Measurements from ENCODE around the gene ZKSCAN2.

The ZKSCAN2 gene

DNA sequence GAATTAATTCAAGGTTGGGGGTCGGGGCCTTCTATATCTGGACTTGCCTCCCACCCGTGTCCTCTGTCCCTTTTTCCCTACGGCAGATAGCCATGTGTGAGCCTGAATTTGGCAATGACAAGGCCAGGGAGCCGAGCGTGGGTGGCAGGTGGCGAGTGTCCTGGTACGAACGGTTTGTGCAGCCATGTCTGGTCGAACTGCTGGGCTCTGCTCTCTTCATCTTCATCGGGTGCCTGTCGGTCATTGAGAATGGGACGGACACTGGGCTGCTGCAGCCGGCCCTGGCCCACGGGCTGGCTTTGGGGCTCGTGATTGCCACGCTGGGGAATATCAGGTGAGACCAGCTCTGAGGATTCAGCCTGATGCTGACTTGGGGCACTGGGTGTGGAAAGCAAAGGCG, 40.5 kb downstream of the ZKSCAN2 start:
- no peak for ATAC-seq
- TF ChIP-seq ZNF565 (CRISPR knock-in tag; conservative IDR thresholded peaks at IDR 0.05; ENCODE audit: low read depth) (no peak), ZFP3 (CRISPR knock-in tag; IDR thresholded peaks at IDR 0.05) (no peak), ARNTL (CRISPR knock-in tag; IDR thresholded peaks at IDR 0.05; ENCODE audit: borderline replicate concordance, low read depth) (no peak), OSR1 (CRISPR knock-in tag; IDR thresholded peaks at IDR 0.05) (no peak), TOX (CRISPR knock-in tag; IDR thresholded peaks at IDR 0.05; ENCODE audit: borderline replicate concordance) (no peak), SNAI2 (CRISPR knock-in tag; IDR thresholded peaks at IDR 0.05) (no peak), ZNF8 (CRISPR knock-in tag; IDR thresholded peaks at IDR 0.05) (no peak), ZC3H10 (CRISPR knock-in tag; IDR thresholded peaks at IDR 0.05) (no peak), PATZ1 (CRISPR knock-in tag; IDR thresholded peaks at IDR 0.05; ENCODE audit: borderline replicate concordance) (no peak), ZNF70 (CRISPR knock-in tag; IDR thresholded peaks at IDR 0.05) (no peak), ZFP30 (CRISPR knock-in tag; IDR thresholded peaks at IDR 0.05) (no peak), ISL1 (CRISPR knock-in tag; IDR thresholded peaks at IDR 0.05) (no peak), ESRRG (CRISPR knock-in tag; IDR thresholded peaks at IDR 0.05) (no peak), BACH2 (CRISPR knock-in tag; IDR thresholded peaks at IDR 0.05; ENCODE audit: borderline replicate concordance) (no peak), POU6F1 (CRISPR knock-in tag; IDR thresholded peaks at IDR 0.05; ENCODE audit: borderline replicate concordance, low read depth) (no peak), TCF4 (CRISPR knock-in tag; IDR thresholded peaks at IDR 0.05; ENCODE audit: borderline replicate concordance) (no peak)
- TF ChIP-seq, protein P1, sequence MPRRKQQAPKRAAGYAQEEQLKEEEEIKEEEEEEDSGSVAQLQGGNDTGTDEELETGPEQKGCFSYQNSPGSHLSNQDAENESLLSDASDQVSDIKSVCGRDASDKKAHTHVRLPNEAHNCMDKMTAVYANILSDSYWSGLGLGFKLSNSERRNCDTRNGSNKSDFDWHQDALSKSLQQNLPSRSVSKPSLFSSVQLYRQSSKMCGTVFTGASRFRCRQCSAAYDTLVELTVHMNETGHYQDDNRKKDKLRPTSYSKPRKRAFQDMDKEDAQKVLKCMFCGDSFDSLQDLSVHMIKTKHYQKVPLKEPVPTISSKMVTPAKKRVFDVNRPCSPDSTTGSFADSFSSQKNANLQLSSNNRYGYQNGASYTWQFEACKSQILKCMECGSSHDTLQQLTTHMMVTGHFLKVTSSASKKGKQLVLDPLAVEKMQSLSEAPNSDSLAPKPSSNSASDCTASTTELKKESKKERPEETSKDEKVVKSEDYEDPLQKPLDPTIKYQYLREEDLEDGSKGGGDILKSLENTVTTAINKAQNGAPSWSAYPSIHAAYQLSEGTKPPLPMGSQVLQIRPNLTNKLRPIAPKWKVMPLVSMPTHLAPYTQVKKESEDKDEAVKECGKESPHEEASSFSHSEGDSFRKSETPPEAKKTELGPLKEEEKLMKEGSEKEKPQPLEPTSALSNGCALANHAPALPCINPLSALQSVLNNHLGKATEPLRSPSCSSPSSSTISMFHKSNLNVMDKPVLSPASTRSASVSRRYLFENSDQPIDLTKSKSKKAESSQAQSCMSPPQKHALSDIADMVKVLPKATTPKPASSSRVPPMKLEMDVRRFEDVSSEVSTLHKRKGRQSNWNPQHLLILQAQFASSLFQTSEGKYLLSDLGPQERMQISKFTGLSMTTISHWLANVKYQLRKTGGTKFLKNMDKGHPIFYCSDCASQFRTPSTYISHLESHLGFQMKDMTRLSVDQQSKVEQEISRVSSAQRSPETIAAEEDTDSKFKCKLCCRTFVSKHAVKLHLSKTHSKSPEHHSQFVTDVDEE (CRISPR knock-in tag; IDR thresholded peaks at IDR 0.05) = no peak
- TF ChIP-seq, protein P2, sequence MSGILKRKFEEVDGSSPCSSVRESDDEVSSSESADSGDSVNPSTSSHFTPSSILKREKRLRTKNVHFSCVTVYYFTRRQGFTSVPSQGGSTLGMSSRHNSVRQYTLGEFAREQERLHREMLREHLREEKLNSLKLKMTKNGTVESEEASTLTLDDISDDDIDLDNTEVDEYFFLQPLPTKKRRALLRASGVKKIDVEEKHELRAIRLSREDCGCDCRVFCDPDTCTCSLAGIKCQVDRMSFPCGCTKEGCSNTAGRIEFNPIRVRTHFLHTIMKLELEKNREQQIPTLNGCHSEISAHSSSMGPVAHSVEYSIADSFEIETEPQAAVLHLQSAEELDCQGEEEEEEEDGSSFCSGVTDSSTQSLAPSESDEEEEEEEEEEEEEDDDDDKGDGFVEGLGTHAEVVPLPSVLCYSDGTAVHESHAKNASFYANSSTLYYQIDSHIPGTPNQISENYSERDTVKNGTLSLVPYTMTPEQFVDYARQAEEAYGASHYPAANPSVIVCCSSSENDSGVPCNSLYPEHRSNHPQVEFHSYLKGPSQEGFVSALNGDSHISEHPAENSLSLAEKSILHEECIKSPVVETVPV (CRISPR knock-in tag; IDR thresholded peaks at IDR 0.05) = no peak
- TF ChIP-seq, protein P3, sequence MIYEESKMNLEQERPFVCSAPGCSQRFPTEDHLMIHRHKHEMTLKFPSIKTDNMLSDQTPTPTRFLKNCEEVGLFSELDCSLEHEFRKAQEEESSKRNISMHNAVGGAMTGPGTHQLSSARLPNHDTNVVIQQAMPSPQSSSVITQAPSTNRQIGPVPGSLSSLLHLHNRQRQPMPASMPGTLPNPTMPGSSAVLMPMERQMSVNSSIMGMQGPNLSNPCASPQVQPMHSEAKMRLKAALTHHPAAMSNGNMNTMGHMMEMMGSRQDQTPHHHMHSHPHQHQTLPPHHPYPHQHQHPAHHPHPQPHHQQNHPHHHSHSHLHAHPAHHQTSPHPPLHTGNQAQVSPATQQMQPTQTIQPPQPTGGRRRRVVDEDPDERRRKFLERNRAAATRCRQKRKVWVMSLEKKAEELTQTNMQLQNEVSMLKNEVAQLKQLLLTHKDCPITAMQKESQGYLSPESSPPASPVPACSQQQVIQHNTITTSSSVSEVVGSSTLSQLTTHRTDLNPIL (CRISPR knock-in tag; IDR thresholded peaks at IDR 0.05; ENCODE audit: low read depth) = no peak

GRCh38 chr16:25213709-25214397, 43.8 kb downstream of the ZKSCAN2 start:
- no peak for ATAC-seq
- TF ChIP-seq PPARA (CRISPR knock-in tag; IDR thresholded peaks at IDR 0.05; ENCODE audit: borderline replicate concordance) (no peak), TOX (CRISPR knock-in tag; IDR thresholded peaks at IDR 0.05; ENCODE audit: borderline replicate concordance) (no peak), ESRRG (CRISPR knock-in tag; IDR thresholded peaks at IDR 0.05) (no peak), BACH2 (CRISPR knock-in tag; IDR thresholded peaks at IDR 0.05; ENCODE audit: borderline replicate concordance) (no peak), ZNF8 (CRISPR knock-in tag; IDR thresholded peaks at IDR 0.05) (no peak), ZFP30 (CRISPR knock-in tag; IDR thresholded peaks at IDR 0.05) (no peak), SNAI2 (CRISPR knock-in tag; IDR thresholded peaks at IDR 0.05) (no peak), ZFP3 (CRISPR knock-in tag; IDR thresholded peaks at IDR 0.05) (no peak)

GRCh38 chr16:25212636-25213035, 45.0 kb downstream of the ZKSCAN2 start:
- no peak for ATAC-seq
- TF ChIP-seq ZNF70 (CRISPR knock-in tag; IDR thresholded peaks at IDR 0.05) (no peak), ARNTL (CRISPR knock-in tag; IDR thresholded peaks at IDR 0.05; ENCODE audit: borderline replicate concordance, low read depth) (no peak), BACH2 (CRISPR knock-in tag; IDR thresholded peaks at IDR 0.05; ENCODE audit: borderline replicate concordance) (no peak), ZFP30 (CRISPR knock-in tag; IDR thresholded peaks at IDR 0.05) (no peak), ZNF565 (CRISPR knock-in tag; conservative IDR thresholded peaks at IDR 0.05; ENCODE audit: low read depth) (no peak), TOX (CRISPR knock-in tag; IDR thresholded peaks at IDR 0.05; ENCODE audit: borderline replicate concordance) (no peak), OSR1 (CRISPR knock-in tag; IDR thresholded peaks at IDR 0.05) (no peak), PATZ1 (CRISPR knock-in tag; IDR thresholded peaks at IDR 0.05; ENCODE audit: borderline replicate concordance) (no peak), ZNF8 (CRISPR knock-in tag; IDR thresholded peaks at IDR 0.05) (no peak), ISL1 (CRISPR knock-in tag; IDR thresholded peaks at IDR 0.05) (no peak), TCF4 (CRISPR knock-in tag; IDR thresholded peaks at IDR 0.05; ENCODE audit: borderline replicate concordance) (no peak), ZC3H10 (CRISPR knock-in tag; IDR thresholded peaks at IDR 0.05) (no peak)
- TF ChIP-seq, protein P3 (CRISPR knock-in tag; IDR thresholded peaks at IDR 0.05; ENCODE audit: low read depth) = no peak
- TF ChIP-seq, protein P2 (CRISPR knock-in tag; IDR thresholded peaks at IDR 0.05) = no peak

Data from SK-N-SH treated with all-trans-retinoic acid at 6 μM for 48 hours (cell line).